ENCODE data around the gene LST1.

LST1 gene

GRCh38 chr6:31621320-31621939 is 35.4 kb downstream of the LST1 start:
- no peak for DNase-seq

GRCh38 chr6:31621991-31622390 is 35.9 kb downstream of the LST1 start:
- DNase-seq, result no peak

GRCh38 chr6:31622684-31623091 is 36.6 kb downstream of the LST1 start:
- no peak for DNase-seq

- DNase-seq, result no peak
These were observed 38.0 kb downstream of the LST1 start for GRCh38 chr6:31624070-31624469.

GRCh38 chr6:31626952-31627351 is 40.9 kb downstream of the LST1 start:
- DNase-seq, result no peak

GRCh38 chr6:31627690-31628287 is 41.7 kb downstream of the LST1 start:
- DNase-seq, result no peak

- DNase-seq, result no peak
These were observed 42.9 kb downstream of the LST1 start for GRCh38 chr6:31629014-31629413.

GRCh38 chr6:31630177-31630934 is 44.3 kb downstream of the LST1 start:
- no peak for DNase-seq

- DNase-seq, result no peak
These were observed 45.1 kb downstream of the LST1 start for GRCh38 chr6:31631209-31631608.

GRCh38 chr6:31631681-31632278 is 45.7 kb downstream of the LST1 start:
- DNase-seq, result no peak

GRCh38 chr6:31632279-31632946 is 46.3 kb downstream of the LST1 start:
- DNase-seq, result no peak

GRCh38 chr6:31633447-31633846 is 47.4 kb downstream of the LST1 start:
- DNase-seq, result no peak

- no peak for DNase-seq
These were observed 48.1 kb downstream of the LST1 start for GRCh38 chr6:31634131-31634530.

GRCh38 chr6:31634969-31635575 is 49.0 kb downstream of the LST1 start:
- no peak for DNase-seq

GRCh38 chr6:31636698-31637596 is 50.9 kb downstream of the LST1 start:
- no peak for DNase-seq
